Stimulated activated CD8-positive, alpha-beta memory T cell treated with anti-CD3 and anti-CD28 coated beads, Interleukin-2, amount 100 ng/mL, for 1 hour (primary cell): ENCODE data around the gene TREML2.

Experiments
- DNase-seq, 2 donors: peaks; one replicate each; pipeline ENCODE4 v3.0.0-alpha.2; 2020; ENCODE audit warnings: low read depth in 2 of 2

Gene TREML2

GRCh38 chr6:41177287-41177686 lies 23.7 kb downstream of the TREML2 start:
- DNase-seq, result no peak

- no peak for DNase-seq
Measured at GRCh38 chr6:41176189-41176588, 24.8 kb downstream of the TREML2 start.

GRCh38 chr6:41175084-41175483 lies 25.9 kb downstream of the TREML2 start:
- DNase-seq, result no peak

GRCh38 chr6:41174610-41175009 lies 26.3 kb downstream of the TREML2 start:
- DNase-seq, result no peak

DNA sequence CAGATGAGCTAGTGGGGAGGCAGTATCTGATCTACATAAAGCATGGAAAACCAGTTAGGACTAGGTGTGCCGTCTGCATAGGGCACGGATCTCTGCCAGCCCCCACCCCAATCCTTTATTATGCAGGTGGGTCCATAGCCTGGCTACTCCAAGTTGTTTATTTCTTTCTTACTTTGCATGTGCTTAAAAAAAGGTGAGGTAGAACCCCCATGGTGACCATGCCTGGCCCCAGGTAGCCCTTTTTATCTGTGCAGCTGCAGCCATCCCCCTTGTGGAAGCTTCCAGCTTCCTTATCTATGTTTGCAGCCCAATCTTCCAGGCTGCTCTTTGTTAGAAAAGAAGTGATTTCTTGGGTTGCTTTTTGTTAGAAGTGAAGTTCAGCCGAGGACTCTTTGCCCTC lies 29.0 kb downstream of the TREML2 start:
- DNase-seq, result no peak

- no peak for DNase-seq
Measured at GRCh38 chr6:41170547-41171160, 30.3 kb downstream of the TREML2 start.

GRCh38 chr6:41167173-41167963 lies 33.6 kb downstream of the TREML2 start:
- DNase-seq, result no peak

DNA sequence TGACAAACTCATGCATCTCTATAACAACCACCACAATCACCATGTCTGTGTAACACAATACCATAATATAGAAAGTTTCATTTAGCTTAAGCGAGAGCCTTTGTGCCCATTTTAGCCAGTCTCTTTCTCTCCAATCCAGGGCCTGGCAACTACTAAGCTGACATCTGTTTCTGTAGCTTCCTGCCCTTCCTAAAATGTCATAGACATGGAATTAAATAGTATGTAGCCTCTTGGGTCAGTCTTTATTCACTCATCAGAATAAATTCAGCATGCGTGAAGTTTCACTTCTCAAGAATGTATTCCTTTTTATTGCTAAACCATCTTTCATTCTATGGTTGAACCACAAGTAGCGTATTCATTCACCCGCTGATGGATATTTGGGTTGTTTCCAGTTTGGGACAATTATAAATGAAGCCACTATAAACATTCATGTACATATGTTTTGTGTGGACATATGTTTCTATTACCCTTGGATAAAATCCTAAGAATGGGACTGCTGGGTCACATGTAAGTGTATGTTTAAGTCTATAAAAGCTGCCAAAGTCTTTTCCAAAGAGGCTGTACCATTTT lies 36.3 kb downstream of the TREML2 start:
- DNase-seq, result no peak

DNA sequence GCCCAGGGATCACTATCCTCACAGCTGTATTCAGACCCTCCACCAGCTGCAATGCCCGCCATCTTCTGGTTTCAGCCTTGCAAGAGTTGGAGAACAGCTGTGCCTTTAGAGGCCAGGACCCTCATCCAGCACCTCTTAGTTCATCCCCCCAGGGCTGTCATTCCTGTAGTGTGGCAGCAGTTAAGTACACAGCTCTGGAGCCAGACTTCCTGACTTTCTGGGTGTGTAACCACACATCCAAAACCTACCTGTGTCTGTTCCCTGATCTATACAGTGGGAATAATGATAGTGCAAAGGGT lies 37.6 kb downstream of the TREML2 start:
- no peak for DNase-seq

- no peak for DNase-seq
Measured at GRCh38 chr6:41162687-41163418, 38.1 kb downstream of the TREML2 start, which contains the start of gene TREM2. Gene TREM2 (minus strand): TSS chr6:41163116. CDS start chr6:41163082, 34 bp downstream.

GRCh38 chr6:41161851-41162552 lies 38.9 kb downstream of the TREML2 start:
- DNase-seq, result no peak

DNA sequence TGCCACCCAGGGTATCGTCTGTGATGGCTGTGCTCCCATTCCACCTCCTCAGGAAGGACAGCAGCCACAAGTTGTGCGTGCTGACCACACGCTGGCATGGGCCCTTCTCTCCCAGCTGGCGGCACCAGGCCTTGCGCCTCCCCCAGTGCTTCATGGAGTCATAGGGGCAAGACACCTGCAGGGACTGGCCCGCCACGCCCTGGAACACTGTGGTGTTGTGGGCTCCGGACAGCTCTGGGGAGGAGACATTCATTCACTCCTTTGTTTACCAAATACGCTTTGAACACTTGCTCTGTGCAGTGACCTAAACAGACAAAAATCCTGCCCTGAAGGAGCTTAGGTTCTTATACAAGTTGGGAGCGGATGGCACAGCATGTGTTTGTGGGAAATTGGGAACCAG lies 39.6 kb downstream of the TREML2 start:
- DNase-seq, result no peak

DNA sequence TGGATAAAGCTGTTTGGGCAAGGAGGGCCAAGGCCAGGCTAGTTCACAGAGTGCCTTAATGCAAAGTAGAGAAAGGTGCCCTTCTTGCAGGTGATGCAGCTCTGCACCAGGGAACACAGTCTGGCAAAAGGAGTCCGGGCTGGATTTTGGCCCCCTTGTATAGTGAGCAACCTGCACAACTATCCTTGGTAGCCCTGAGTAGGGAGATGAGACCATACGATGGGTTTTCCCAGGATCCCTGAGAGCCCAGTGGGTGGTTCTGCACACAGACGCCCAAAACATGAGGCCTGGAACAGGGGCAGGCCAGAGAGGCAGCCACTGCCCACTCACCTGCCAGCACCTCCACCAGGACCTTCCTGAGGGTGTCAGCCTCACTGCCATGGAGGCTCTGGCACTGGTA lies 40.0 kb downstream of the TREML2 start:
- DNase-seq, result no peak

GRCh38 chr6:41159415-41160082 lies 41.4 kb downstream of the TREML2 start:
- DNase-seq, result no peak

DNA sequence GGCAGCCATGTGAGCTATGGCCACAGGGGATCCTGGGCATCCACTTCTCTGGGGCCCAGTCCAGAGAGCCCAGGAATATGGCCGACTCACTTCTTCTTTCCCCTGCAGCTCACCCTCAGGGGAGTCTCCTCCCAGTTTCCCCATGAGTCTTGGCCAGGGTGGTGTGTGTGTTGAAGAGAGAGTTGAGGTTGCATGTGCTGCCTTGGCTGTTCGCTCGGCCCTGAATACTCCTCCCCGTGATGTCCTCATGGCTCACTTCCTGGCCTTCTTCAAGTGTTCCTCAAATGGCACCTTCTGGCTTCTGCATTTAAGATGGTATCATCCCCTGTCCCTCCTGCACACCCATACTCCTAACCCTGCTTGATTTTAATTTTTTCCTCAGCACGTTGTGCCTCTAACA lies 43.6 kb downstream of the TREML2 start:
- no peak for DNase-seq

DNA sequence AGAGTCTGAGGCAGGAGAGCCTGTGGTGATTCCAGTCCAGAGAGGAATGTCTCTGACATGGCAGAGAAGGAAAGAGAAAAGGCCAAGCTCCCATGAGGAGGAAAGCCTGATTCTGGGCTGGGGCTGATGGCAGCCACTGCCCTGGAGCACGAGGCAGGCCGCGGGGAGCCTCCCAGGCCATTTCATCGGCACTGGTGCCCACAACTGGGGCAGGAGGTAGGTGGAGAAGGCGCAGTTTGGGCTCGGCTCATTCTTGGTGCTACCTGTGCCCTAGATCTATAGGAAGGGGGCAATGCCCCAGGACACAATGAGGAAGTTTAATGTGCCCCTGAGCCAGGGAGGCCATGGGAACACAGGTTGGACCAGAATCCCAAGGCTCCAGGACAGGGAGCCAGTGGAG lies 44.2 kb downstream of the TREML2 start:
- no peak for DNase-seq

DNA sequence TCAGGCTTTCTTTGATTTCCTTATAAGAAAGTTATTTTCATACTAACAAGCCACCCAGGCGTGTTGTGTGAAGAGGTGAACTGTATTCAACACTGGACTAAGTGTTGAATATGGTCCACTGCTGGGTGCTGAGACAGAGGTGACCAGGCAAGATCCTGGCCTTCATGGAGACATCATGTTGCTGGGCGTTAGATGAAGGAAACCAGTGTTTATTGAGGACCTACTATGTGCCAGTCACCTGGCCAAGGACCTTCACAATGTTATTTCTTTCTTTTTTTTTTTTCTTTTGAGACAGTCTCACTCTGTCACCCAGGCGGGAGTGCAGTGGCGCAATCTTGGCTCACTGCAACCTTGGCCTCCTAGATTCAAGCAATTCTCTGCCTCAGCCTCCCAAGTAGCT lies 44.9 kb downstream of the TREML2 start:
- DNase-seq, result no peak

- no peak for DNase-seq
Measured at GRCh38 chr6:41155132-41155805, 45.7 kb downstream of the TREML2 start.

GRCh38 chr6:41153992-41154625 lies 46.8 kb downstream of the TREML2 start, which contains the start of gene TREML1:
Gene TREML1 (minus strand): TSS chr6:41154347. CDS start chr6:41154288, 59 bp downstream.
- no peak for DNase-seq

GRCh38 chr6:41153451-41153850 lies 47.5 kb downstream of the TREML2 start:
- no peak for DNase-seq
